OCI-LY3 (cell line): Measurements from ENCODE around the gene DNAJC13.
A peak's percentile ranks its signal among the peaks of the same experiment; 100 is the strongest.

Source experiments
- H2AFZ ChIP-seq: fragments of 200-600, 300-600 bp; shearing (Covaris generic); 2 replicates; pipeline ENCODE4 v1.6.0; 2014; ENCODE audit warnings: antibody characterized with exemption, low read depth, low read length
- H3K27ac ChIP-seq: fragments of 200-600, 300-600 bp; sonication (generic); 2 replicates; pipeline ENCODE4 v1.5.1; 2014; ENCODE audit warnings: mild to moderate bottlenecking, low read length, moderate library complexity, mixed read lengths
- H3K27me3 ChIP-seq: fragments of 200-600, 300-600 bp; sonication (generic); 2 replicates; pipeline ENCODE4 v1.6.1; 2014; ENCODE audit warnings: low read depth, low read length, mixed read lengths
- H3K36me3 ChIP-seq: fragments of 200-600, 300-600 bp; sonication (generic); replicated peaks from 2 replicates; pipeline ENCODE3; 2014; ENCODE audit warnings: low read depth, low read length, mixed read lengths
- H3K4me1 ChIP-seq: fragments of 300-600, 200-600 bp; sonication (generic); 2 replicates; pipeline ENCODE4 v1.6.1; 2014; ENCODE audit warnings: low read length, mixed read lengths
- H3K4me2 ChIP-seq: fragments of 200-600, 300-600 bp; sonication (generic); 2 replicates; pipeline ENCODE4 v1.6.1; 2014; ENCODE audit warnings: low read length, mixed read lengths
- H3K4me3 ChIP-seq: fragments of 300-600, 200-600 bp; sonication (generic); 2 replicates; pipeline ENCODE4 v1.5.1; 2014; ENCODE audit warnings: antibody characterized with exemption, mild to moderate bottlenecking, low read length, moderate library complexity
- H3K79me2 ChIP-seq: fragments of 300-600, 200-600 bp; shearing (Covaris generic); 2 replicates; pipeline ENCODE4 v1.6.1; 2014; ENCODE audit warnings: mild to moderate bottlenecking, low read length, mixed read lengths
- H3K9ac ChIP-seq: fragments of 300-600, 200-600 bp; shearing (Covaris generic); 2 replicates; pipeline ENCODE4 v1.6.0; 2014; ENCODE audit warnings: mild to moderate bottlenecking, low read length, moderate library complexity
- H3K9me3 ChIP-seq: fragments of 200-600, 300-600 bp; shearing (Covaris generic); 2 replicates; pipeline ENCODE4 v1.6.1; 2014; ENCODE audit warnings: low read length, mixed read lengths; ENCODE audit not compliant: insufficient read depth
- H4K20me1 ChIP-seq: fragments of 200-600, 300-600 bp; sonication (generic); 2 replicates; pipeline ENCODE4 v1.6.1; 2016; ENCODE audit warnings: low read length, mixed read lengths; ENCODE audit not compliant: insufficient read depth
- EZH2phosphoT487 ChIP-seq: fragments of 200-600 bp; shearing (Covaris generic); IDR thresholded peaks from 2 replicates; pipeline ENCODE4 v1.6.1; 2018; ENCODE audit warnings: antibody characterized with exemption, mixed run types, low read depth
- TF ChIP-seq, protein P1 (sequence below): fragments of 200-600, 300-600 bp; sonication (generic); IDR thresholded peaks from 2 replicates; pipeline ENCODE4 v1.5.1; 2014; ENCODE audit warnings: antibody characterized with exemption, low read length, low read depth

The DNAJC13 gene

DNA sequence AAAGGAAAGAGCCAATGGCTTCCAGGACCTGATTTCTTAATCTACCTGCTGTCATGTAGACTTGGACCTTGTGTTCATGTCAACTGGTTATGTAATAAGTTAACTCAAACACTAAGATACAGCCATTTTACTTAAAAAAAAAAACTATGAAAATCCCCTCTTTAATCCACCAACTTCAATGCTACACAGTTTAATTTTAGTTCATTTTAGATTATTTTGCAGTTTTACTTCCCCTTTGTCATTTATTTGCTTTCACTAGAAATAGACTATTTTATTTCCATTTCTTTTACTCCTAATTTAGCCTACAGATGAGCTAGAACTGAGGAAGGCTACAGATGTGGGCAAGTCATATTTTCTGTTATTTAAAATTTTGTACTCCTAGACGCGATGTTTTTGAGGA is 10.7 kb upstream of the DNAJC13 start:
- Histone ChIP-seq H3K4me3 (no peak overlapping the region), H3K4me2 (peak overlapping the region; percentile 10; the same call in 1 of the 2 replicates), H3K9ac (no peak overlapping the region), H3K79me2 (no peaks in the 10 kb centered on the region), H4K20me1 (no peaks in the 10 kb centered on the region), H3K9me3 (no peaks in the 10 kb centered on the region), H3K27ac (no peak overlapping the region), H3K27me3 (peaks cover 20% of the 10 kb centered on the region; the same call in 1 of the 2 replicates), H3K4me1 (peaks cover 27% of the 10 kb centered on the region), H3K36me3 (no peaks in the 10 kb centered on the region), H2AFZ (no peak overlapping the region)
- no peak for TF ChIP-seq EZH2phosphoT487
- TF ChIP-seq, protein P1, sequence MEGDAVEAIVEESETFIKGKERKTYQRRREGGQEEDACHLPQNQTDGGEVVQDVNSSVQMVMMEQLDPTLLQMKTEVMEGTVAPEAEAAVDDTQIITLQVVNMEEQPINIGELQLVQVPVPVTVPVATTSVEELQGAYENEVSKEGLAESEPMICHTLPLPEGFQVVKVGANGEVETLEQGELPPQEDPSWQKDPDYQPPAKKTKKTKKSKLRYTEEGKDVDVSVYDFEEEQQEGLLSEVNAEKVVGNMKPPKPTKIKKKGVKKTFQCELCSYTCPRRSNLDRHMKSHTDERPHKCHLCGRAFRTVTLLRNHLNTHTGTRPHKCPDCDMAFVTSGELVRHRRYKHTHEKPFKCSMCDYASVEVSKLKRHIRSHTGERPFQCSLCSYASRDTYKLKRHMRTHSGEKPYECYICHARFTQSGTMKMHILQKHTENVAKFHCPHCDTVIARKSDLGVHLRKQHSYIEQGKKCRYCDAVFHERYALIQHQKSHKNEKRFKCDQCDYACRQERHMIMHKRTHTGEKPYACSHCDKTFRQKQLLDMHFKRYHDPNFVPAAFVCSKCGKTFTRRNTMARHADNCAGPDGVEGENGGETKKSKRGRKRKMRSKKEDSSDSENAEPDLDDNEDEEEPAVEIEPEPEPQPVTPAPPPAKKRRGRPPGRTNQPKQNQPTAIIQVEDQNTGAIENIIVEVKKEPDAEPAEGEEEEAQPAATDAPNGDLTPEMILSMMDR = no peak

DNA sequence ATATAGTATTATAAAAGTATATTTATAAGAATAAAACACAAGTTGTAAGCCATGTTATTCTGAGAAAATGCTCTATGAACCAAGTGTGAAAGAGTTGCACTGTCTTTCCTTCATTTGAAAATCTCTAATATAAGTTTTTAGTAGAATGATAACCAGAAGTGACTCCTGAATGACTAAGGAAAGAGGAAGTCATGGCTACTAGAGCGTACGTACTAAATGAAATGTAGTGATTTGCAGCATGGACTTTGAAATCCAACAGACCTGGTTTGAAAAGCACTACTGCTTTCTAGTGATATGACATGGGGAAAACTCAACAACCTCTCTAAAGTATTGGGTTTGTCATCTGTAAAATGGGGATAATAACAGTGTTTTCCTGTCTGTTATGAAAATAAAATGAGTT is 10.3 kb upstream of the DNAJC13 start:
- Histone ChIP-seq H3K36me3 (no peaks in the 10 kb centered on the region), H4K20me1 (no peaks in the 10 kb centered on the region), H3K9me3 (no peaks in the 10 kb centered on the region), H3K27ac (no peak overlapping the region), H3K4me1 (peaks cover 26% of the 10 kb centered on the region), H3K27me3 (0 out of 2 replicates have a peak, but pooled peaks cover 19% of the 10 kb centered on the region), H3K79me2 (no peaks in the 10 kb centered on the region), H2AFZ (no peak overlapping the region), H3K9ac (no peak overlapping the region), H3K4me3 (no peak overlapping the region), H3K4me2 (no peak overlapping the region)
- TF ChIP-seq, protein P1 = no peak
- no peak for TF ChIP-seq EZH2phosphoT487

DNA sequence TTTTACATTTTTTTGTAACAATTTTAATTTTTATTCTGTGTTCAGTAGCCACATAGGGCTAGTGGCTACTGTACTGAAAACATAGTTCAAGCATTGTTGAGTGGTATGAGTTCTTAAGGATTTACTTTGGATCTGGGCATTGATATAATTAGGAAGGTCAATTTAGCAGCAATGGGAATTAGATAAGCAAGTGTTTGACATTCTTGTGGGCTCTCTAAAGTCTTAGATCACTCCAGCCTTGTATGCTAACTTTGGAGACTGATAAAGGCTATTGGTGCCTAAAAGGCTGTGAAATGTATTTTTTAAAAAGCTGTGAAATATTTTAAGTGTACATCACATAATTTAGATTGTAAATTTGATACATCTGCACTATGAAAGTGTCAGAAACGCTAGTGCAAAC is 2.5 kb upstream of the DNAJC13 start:
- no peak overlapping the region for H3K9ac ChIP-seq
- no peak overlapping the region for H3K4me2 ChIP-seq
- no peak overlapping the region for H2AFZ ChIP-seq
- no peak overlapping the region for H3K27ac ChIP-seq
- H3K27me3 ChIP-seq = 0 out of 2 replicates have a peak, but pooled peaks cover 8% of the 10 kb centered on the region
- no peaks in the 10 kb centered on the region for H3K36me3 ChIP-seq
- H4K20me1 ChIP-seq = no peaks in the 10 kb centered on the region
- TF ChIP-seq EZH2phosphoT487 = no peak
- TF ChIP-seq, protein P1 = no peak
- peaks cover 23% of the 10 kb centered on the region for H3K4me1 ChIP-seq
- H3K79me2 ChIP-seq = peaks cover 20% of the 10 kb centered on the region
- no peak overlapping the region for H3K4me3 ChIP-seq
- no peaks in the 10 kb centered on the region for H3K9me3 ChIP-seq

DNA sequence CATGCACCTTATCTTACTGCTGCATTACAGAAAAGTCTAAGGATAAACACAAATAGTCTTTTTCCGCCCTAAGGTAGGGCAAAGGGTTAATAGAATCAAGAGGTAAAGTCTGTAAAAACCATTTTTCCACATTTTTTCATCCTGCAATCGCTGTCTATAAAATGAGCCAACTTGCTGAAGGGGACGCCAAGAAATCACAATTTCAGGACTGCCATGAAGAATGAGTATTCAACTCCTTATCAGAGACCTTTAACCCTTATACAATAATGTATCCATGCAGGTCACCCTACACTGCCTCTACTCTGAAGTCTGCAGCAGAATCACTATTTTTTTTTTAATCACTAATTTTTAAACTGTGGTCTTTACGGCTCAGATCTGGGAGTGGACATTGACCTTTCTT is 1.1 kb upstream of the DNAJC13 start:
- Histone ChIP-seq H3K36me3 (peaks cover 2% of the 10 kb centered on the region), H3K27me3 (0 out of 2 replicates have a peak, but pooled peaks cover 3% of the 10 kb centered on the region), H2AFZ (peak overlapping the region; percentile 94; the same call in 1 of the 2 replicates), H3K4me3 (peak overlapping the region; percentile 95), H3K27ac (no peak overlapping the region), H3K4me1 (peaks cover 23% of the 10 kb centered on the region), H3K9ac (no peak overlapping the region), H4K20me1 (no peaks in the 10 kb centered on the region), H3K79me2 (peaks cover 29% of the 10 kb centered on the region), H3K4me2 (peak overlapping the region; percentile 88), H3K9me3 (no peaks in the 10 kb centered on the region)
- TF ChIP-seq, protein P1 = no peak
- TF ChIP-seq EZH2phosphoT487 = no peak
